Activated CD8-positive, alpha-beta memory T cell treated with anti-CD3 and anti-CD28 coated beads, Interleukin-2, amount 50 U/mL, for 1 hour (primary cell): ENCODE measurements around the gene AASDH.
"Not testable (repeated sequence)": the region's sequence is repeated elsewhere in the genome, so short reads cannot be mapped to it uniquely, and the experiment has no call there.

Experiments
- DNase-seq: peaks from one replicate; pipeline ENCODE4 v3.0.0-alpha.2; 2020; ENCODE audit errors: extremely low read depth

Gene AASDH

DNA sequence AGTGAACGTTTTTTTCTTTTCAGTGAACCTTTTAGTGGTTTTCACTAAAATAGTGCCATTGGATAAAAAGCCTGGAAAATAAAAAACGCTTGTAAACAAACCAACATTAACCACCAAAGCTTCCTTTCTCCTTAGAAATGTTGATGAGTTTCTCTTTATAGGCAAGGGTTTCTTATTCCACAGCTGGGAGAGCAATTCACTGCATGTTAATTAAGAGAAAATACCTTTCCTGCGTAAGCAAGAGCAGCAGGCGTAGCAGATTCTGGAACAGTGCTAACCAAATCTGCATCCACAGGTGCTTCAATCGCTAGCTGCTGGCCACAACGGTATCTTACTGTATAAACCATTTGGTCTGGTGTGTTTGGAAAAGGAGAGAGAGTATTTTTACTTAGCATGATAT lies 13.3 kb upstream of the AASDH start:
- no peak for DNase-seq

- no peak for DNase-seq
Measured at GRCh38 chr4:56391270-56391669, 4.0 kb upstream of the AASDH start.

- DNase-seq = no peak
Measured at GRCh38 chr4:56389558-56389957, 2.3 kb upstream of the AASDH start.

- DNase-seq = no peak
Measured at GRCh38 chr4:56388306-56388705, 1.0 kb upstream of the AASDH start.

DNA sequence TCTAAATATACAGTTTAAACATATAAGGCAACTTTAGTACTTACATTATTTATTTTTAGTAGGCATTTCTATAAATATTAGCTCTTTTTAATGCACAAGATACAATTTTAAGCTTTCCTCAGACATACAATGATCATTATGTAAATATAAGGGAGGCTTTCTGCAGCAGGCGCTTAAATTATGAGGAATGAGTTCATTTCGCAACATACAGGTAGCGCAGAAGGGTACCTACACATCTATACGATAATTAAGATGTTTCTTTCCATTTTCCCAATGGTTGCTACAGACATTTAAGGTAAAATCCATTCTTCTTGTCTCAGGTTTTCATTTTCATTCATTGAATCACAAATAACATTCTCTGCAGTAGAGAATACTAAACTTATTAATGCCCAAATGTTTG lies 1.2 kb downstream of the AASDH start:
- DNase-seq = no peak

DNA sequence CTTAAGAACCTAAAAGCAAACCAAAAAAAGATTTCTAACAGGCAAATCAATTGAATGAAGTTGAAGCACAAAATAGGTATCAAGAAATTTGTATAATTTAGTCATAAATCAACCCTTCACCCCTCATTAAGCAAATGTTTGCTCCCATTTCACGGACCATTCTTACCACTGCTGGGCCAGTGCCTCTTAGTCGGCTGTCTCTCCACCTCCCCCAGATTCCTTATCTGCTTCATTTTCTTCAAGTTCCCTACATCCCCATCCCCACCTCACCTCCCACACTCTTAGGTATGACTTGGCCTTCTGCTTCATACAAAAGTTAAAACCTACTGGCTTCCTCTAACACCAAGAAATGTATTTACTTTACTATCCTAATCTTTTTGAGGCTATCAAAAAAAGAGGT lies 11.8 kb downstream of the AASDH start:
- no peak for DNase-seq

DNA sequence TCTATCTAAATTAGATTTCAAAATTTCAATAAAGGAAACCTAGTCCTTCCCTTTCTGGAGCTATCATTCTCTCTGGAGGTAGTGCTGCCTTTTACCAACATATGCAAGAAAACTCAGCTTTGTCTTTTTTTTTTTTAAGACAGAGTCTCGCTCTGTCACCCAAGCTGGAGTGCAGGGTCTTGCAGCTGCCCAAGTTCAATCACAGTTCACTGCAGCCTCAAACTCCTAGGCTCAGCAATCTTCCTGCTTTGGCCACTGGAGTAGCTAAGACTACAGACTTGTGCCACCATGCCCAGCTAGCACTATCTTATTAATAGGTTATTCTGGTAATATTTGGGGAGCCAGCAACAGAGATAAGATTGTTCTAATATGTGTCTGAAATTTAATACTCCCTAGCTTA lies 12.3 kb downstream of the AASDH start:
- DNase-seq = no peak

DNA sequence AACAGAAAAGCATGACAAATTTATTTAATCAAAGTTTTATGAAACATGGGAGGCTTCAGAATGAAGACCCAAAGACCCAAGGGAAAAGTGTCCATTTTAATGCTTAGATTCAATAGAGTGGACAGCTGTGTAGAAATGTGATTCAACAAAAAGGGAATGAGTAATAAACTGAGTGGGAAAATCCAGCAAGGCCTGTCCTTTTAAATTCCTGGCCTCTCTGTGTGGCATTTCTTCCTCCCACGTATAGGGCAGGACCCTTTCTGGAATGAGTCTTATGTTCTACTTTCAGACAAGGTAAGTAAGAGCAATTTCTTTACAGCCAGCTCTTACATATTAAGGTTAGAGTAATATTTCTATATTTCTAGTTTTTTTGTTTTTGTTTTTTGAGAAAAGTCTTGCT lies 14.5 kb downstream of the AASDH start:
- no peak for DNase-seq

DNA sequence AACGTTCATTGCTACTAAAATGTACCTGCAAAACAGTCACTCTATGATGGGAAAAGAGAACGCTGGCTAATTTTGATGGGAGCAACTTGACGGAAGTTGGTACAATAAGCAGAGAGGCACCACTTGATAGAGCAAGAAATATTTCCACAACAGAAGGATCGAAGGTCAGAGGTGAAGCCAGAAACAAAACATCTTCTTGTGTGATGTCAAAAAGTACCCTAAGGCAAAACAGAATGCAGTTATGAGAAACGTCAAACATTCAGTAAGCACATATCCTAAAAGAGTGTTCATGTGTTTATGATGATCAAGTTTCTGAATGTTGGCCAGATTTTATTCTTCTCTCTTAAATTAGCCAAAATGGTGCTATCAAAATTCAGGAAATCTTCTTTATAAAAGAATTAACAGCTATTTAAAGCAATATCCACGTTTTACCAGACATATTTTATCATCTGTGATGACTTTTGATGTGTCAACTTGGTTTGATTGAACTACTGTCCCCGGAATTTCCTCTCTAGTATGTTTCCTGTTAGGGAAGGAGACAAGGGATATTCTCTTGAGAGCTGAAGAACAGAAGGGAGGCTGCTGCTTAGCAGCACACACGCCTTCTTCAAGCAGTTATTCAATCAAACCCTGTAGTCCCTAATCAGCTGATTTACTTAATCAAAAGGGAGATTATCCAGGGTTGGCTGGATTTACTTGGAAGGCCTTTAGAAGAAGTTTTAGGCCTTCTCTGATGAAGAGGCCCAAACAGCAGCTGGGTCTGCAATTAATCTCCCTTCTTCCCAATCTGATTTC lies 15.7 kb downstream of the AASDH start:
- no peak for DNase-seq

DNA sequence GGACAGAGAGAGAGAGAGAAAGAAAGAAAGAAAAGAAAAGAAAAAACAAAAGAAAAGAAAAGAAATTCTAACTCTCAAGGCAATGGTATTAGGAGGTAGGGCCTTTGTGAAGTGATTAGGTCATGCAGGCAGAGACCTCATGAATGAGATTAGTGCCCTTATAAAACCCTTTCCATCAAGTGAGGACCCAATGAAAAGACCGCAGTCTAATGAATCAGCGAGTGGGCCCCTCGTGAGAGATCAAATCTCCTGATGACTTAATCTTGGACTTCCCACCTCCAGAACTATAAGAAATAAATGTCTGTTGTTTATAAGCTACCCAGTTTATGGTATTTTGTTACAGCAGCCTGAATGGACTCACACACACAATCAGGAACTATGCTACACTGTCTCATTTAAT lies 16.9 kb downstream of the AASDH start:
- no peak for DNase-seq

DNA sequence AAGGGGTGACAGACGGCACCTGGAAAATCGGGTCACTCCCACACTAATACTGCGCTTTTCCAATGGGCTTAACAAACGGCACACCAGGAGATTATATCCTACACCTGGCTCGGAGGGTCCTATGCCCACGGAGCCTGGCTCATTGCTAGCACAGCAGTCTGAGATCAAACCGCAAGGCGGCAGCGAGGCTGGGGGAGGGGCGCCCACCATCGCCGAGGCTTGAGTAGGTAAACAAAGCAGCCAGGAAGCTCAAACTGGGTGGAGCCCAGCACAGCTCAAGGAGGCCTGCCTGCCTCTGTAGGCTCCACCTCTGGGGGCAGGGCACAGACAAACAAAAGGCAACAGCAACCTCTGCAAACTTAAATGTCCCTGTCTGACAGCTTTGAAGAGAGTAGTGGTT lies 24.3 kb downstream of the AASDH start:
- DNase-seq = not testable (repeated sequence)

- no peak for DNase-seq
Measured at GRCh38 chr4:56360071-56360470, 27.2 kb downstream of the AASDH start.

- DNase-seq = no peak
Measured at GRCh38 chr4:56356650-56357049, 30.6 kb downstream of the AASDH start.

DNA sequence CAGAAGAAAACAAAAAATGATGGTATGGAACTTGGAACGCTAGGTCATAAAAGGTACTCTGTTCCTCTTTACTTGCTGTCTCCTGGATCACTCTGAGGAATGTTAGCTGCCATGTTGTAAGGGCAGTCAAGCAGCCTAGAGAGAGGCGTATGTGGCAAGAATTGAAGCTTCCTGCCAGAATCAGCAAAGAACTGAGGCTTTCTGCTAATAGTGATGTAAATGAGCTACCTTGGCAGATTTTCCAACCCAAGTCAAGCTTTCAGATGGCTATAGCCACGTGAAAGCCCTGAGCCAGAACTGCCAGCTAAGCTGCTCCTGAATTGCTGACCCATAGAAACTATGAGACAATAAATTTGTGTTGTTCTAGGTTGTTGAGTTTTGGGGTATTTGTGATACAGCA lies 38.7 kb downstream of the AASDH start:
- DNase-seq = no peak

- DNase-seq = no peak
Measured at GRCh38 chr4:56345458-56345857, 41.8 kb downstream of the AASDH start.

DNA sequence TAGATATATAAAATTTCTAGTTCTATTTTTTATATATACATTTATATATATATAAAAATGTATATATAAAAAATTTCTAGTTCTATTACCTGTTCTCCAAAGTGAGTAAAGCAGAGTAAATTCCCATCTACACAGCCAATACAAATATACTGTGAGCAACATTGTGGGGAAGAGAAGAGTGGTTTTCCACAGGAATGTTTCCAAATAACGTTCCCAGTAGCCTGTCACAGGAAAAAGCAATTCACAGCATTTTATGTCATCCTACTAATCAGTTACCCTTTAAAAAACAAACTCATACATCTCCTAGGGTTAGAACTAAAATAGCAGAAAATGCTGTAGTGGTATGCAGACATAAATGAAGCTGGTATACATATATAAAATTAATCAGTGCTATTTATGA lies 44.5 kb downstream of the AASDH start:
- no peak for DNase-seq

GRCh38 chr4:56330691-56331090 lies 56.6 kb downstream of the AASDH start:
- DNase-seq = no peak

GRCh38 chr4:56326363-56326762 lies 60.9 kb downstream of the AASDH start:
- no peak for DNase-seq

- DNase-seq = no peak
Measured at GRCh38 chr4:56324011-56324610, 63.2 kb downstream of the AASDH start.

- no peak for DNase-seq
Measured at GRCh38 chr4:56323327-56323726, 64.0 kb downstream of the AASDH start.

GRCh38 chr4:56321251-56321650 lies 66.0 kb downstream of the AASDH start:
- no peak for DNase-seq

GRCh38 chr4:56320293-56320692 lies 67.0 kb downstream of the AASDH start:
- no peak for DNase-seq

DNA sequence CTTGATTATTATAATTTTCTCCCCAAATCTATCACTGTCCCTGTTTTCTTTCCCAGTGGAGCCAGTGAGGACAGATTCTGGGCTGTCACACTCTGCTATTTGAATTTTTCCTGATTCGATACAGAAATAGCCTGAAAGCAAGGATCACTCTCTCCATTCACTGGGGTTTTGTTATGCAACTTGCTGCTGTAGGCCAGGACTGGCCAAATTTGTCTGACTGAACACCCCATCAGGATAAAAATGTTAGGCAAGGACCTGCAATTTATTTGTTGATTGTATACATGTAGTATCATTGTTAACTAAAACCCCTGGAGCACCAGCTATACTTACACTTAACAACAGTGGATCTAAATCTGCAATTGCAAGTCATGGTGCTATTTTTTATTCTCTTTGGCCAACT lies 68.7 kb downstream of the AASDH start:
- DNase-seq = no peak

- no peak for DNase-seq
Measured at GRCh38 chr4:56317749-56318148, 69.5 kb downstream of the AASDH start.
